Stimulated activated CD8-positive, alpha-beta memory T cell treated with anti-CD3 and anti-CD28 coated beads, Interleukin-2, amount 100 ng/mL, for 1 hour (primary cell): ENCODE data around the gene FAM234A.

Experiments used
- DNase-seq, 2 donors: peaks; one replicate each; pipeline ENCODE4 v3.0.0-alpha.2; 2020; ENCODE audit warnings: low read depth in 2 of 2

The FAM234A gene

GRCh38 chr16:281660-282255 is 47.1 kb downstream of the FAM234A start:
- DNase-seq: no peak

- DNase-seq: no peak
Observed at GRCh38 chr16:282491-282890, 47.9 kb downstream of the FAM234A start.

DNA sequence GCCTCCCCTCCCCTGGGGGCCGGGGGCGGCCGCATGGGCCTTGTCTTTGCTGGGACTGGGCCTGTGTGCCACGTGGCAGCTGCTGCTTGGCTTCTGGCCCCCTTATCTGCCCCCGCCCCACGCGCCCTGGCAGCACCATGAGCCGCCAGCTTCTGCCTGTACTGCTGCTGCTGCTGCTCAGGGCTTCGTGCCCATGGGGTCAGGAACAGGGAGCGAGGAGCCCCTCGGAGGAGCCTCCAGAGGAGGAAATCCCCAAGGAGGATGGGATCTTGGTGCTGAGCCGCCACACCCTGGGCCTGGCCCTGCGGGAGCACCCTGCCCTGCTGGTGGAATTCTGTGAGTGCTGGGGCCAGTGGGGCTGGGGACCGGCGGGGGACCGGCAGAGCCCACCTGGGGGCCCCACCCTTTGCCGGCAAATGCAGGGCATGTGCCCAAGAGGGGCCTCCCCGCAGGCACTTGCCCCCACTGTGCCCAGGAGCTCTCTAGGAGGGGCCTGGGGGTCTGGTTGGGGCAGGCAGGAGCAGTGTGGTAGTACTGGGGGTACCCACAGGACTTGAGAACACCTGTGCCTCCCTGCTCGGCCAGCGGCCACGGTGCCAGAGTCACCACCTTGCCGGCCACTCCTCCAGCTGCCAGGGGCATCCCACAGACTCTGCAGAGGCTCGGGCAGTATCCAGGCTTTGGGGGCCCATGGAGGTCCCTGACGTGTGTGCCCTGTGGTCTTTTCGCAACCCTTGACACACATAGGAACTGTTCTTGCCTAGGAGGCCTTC is 48.6 kb downstream of the FAM234A start, which contains the start of gene PDIA2:
PDIA2 (plus strand) TSS at position 132 of the 773 bp plus-strand sequence; CDS start at position 138, 6 bp downstream.
- no peak for DNase-seq

DNA sequence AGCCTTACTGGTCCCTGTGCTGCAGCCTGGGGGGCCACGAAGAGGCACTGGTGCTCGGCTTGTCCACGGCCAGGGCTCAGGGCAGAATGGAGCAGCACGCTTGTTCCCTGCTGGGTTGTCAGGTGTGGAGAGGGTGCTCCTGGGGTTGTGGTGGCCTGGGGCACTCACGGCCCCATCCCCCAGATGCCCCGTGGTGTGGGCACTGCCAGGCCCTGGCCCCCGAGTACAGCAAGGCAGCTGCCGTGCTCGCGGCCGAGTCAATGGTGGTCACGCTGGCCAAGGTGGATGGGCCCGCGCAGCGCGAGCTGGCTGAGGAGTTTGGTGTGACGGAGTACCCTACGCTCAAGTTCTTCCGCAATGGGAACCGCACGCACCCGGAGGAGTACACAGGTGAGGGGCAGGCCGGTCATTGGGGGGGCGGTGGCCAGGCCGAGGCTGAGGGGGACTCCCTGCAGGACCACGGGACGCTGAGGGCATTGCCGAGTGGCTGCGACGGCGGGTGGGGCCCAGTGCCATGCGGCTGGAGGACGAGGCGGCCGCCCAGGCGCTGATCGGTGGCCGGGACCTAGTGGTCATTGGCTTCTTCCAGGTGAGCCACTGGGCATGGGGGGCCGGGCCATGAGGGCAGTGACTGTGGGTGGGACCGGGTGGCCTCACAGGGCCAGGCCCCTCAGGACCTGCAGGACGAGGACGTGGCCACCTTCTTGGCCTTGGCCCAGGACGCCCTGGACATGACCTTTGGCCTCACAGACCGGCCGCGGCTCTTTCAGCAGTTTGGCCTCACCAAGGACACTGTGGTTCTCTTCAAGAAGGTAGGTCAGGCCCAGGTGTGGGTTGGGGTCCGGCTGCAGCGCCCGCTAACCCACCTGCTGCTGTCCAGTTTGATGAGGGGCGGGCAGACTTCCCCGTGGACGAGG is 49.8 kb downstream of the FAM234A start:
- DNase-seq: no peak

GRCh38 chr16:285146-286055 is 50.8 kb downstream of the FAM234A start:
- DNase-seq: no peak

DNA sequence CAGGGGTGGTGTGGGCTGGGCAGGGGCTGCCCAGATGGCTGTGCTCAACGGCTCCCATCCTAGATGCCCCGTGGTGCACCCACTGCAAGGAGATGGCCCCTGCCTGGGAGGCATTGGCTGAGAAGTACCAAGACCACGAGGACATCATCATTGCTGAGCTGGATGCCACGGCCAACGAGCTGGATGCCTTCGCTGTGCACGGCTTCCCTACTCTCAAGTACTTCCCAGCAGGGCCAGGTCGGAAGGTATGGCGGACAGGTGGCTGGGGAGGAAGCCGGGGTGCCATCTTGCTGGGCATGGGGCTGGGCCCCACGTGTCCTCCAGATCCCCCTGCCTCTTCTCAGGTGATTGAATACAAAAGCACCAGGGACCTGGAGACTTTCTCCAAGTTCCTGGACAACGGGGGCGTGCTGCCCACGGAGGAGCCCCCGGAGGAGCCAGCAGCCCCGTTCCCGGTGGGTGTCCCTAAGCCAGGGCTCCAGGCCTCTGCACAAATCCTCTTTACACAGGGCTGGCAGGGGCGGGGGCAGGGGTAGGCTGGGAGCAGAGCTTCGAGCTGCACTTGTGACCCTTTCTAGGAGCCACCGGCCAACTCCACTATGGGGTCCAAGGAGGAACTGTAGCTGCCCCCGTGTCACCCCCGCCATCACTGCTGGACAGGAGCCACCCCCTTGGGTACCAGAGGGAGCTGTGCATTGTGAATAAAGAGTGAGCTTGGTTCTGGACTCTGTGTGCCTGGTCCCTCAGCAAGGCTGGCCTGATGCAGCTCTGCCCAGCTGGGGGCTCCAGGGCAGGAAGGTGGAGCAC is 52.1 kb downstream of the FAM234A start:
- DNase-seq: no peak

- DNase-seq: no peak
Observed at GRCh38 chr16:287298-287811, 52.7 kb downstream of the FAM234A start.

DNA sequence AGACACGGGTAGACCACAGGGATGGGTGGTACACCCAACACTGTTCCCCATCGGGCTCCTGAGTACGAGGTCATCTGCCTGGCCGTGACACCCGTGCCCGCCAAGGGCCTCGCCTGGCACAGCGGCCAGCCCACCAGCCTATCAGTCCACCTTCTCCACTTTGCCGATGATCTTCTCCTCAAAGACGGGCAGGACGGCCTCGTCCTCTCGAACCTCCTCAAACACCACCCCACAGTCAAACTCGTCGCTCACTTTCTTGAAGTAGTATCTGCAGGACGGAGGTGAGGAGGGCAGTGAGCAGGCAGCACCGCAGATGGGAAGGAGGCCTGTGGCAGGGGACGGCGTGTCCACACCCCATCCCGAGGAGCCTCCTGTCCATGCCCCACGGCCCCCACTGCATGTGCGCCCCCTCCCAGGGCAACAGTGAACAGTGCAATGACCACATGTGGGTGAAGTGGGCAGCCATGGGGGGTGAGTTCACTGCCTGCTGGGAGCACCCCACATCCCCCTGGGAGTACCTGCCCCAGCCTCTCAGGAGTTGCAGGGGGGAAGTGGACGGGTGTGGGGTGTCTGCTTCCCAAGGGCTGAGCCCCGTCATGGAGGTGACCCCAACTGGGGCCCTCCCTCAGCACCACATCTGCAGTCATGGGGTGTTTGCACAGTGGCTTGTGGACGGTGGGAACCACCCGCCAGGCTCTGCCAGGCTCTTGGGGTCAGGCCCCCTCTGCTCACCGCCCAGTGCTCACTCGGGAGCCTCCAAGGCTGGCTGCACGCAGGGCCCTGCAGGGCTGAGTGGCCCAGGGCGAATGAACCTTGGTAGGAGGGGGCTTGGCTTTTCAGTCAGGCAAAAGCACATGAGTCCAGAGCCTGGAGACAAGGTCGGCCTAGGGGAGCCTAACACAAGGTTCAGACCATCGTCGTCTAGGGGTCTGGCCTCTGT is 53.6 kb downstream of the FAM234A start:
- no peak for DNase-seq

DNA sequence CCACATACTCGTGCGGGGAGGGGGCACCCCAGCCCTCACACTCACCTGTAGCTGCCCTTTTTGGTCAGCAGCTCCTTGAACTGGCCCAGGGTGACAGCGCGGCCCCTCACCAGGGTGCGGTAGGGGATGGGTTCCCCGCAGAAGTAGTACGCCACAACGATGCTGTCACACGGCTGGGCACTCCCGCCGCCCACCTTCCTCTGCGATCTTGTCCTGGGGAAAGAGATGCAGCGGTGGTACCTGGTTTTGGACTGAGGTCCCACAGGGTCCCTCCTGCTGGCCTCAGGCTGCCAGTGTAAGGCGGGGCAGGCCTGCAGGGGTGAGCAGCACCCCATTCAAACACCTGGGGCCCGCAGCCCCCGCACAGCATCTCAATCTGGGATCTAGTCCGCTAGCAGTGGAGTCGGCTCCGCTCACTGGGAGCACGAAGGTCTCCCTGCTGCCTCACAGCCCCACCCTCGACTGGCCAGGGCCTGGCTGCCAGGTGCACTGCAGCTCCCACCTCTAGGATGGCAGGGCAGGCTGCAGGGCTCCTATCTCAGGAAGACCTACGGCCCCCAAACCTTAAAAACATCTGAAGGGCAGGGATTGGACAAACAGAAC is 54.9 kb downstream of the FAM234A start:
- DNase-seq: no peak

DNA sequence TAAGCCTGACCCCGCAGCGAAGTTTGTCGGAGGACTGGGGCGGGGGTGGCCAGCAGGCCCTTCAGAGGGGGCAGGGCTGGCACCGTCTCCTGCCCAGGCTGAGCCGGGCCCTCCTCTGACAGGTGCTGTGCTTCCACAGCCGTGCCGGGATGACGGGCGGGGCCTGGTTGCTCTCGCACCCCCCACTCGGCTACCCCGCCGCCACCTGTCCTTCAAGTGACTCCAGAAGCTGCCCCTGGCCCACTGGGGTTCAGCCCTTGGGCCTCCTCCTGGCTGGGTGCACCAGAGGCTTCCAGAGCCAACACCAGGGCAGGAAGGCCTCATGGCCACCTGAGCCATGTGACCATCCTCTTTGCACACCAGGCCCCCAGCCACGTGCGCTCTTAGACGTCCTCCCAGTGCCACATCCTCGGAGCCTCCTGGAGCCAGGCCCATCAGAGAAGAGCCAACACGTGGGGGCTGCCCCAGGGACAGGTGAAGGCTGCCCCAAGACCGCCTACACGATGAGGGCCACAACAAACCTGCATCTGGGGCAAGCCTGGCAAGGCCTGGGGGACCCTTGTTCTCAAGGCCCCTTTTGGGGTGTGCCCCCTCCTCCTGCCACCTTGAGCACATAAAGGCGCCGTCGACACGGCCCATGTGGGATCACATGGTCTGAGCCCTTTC is 55.5 kb downstream of the FAM234A start:
- no peak for DNase-seq

- no peak for DNase-seq
Observed at GRCh38 chr16:290681-291405, 56.2 kb downstream of the FAM234A start.

DNA sequence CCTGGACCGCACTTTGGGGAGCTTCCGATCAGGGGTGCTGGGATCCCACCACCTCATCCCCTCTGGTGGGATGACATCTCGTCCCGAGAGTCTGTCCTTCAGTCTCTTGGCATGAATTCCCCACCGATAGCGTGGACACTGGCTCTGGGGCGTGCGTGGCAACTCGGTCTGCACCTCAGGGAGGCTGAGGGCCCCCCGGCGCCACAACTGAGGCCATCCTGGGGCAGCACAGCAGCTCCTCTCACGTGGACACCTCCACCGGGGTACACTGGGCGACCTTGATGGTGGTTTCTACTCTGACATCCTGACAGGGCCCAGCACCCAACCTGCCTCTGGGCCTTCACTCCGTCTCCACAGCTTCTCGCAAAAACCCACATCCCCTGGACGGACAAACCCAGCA is 56.9 kb downstream of the FAM234A start:
- DNase-seq: no peak

DNA sequence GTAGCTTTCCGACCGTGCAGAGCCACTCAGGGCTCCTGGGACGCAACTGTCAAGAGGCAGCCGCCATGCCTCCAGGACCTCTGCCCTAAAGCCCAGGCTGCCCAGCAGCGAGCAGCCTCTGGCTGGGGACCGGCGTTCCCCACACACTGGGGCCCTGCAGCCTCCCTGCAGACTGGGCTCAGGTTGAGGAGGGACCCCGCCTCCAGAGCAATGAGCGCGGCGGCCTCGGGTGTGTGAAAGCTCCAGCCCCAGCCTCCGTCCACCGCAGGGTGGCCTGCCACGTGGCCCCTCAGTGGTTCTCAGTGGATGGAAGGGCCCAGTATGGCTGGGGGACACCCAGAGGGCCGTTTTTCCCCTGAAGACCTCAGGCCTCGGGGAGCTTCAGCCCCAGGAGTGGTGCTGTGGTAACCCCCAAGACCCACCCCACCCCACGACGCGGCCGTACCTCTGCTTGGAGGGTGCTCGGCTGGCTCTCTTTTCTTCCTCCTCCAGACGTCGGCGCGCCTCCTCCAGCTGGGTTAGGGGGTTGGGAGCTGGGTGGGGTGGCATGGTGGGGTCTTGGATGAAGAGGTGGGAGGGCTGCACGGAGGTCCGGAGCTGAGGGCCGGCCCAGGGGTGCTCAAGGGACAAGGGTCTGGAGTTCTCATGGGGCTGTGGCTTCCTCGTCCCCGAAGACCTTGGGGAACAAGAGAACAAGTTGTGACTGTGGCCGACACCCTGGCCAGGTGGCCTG is 58.6 kb downstream of the FAM234A start:
- no peak for DNase-seq

DNA sequence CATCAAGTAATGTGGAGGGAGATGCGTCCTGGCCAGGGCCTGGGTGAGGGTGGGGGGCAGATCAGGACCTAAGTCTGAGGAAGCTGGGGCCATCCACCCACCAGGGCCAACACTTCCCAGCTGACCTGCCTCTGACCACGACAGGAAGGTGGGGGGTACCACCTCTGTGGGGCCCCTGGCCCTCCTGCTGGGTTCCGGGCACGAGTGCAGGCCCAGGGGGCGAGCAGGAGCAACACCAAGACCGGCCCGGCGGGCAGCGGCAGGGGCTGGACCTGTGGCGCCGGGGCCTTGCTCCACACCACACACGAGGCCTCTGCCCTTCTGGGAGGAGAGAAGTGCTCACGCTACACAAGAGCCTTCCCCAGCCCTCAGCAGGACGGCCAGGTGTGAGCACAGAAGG is 61.7 kb downstream of the FAM234A start:
- DNase-seq: no peak

DNA sequence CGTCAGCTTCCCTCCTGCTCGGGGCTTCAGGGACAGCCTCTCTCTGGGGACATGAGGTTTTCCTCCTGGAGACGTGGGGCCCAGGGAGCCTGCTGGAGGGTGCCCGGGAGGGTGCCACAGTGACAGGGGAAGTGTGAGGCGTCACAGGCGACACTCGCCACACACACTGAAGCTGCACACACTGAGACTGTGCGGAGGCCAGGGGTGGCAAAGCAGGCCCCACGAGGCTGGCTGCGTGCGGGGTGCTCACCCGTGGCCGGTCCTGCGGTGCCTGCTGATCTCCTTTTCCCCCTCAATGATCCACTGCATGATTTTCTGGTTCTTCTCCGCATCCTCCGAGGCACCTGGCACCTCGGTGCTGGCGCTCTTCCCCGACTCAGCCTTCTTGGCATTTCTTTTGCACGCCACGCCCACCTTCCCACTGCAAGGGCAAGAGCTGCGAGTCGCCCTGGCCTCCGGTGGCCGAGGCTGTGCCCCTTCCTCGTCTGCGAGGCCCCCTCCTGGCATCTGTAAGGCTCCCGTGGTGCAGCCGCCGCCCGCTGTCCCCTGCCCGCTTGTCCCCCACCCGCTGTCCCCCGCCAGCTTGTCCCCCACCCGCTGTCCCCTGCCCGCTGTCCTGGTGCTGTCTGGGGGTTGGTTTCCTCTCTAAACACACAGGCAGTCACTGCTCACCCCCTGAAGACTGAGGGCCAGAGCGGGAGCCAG is 62.3 kb downstream of the FAM234A start:
- no peak for DNase-seq

DNA sequence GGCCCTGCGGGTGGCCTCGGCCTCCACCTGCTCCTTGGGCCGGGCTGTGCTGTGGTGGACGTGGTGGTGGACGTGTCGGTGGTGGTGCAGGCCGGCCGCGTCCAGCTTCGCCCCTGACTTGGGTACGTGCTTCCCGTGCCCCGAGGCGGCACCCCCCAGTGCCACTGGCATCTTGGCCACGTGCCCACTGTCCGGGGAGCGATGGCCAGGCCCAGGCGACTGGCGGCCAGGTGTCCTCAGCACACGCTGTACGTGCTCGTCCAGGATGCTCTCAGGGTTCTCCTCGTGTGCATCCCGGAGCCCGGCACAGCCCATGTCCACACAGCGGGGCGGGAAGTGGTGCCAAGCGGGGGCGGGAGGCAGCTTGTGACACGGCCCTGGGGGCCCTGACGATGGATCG is 63.2 kb downstream of the FAM234A start:
- DNase-seq: no peak
